SU-DHL-6 (cell line): ENCODE data around the gene CTNND2.

Experiments used
- H2AFZ ChIP-seq: fragments of 200-600 bp; sonication (generic); 2 replicates; pipeline ENCODE4 v1.6.1; 2014; ENCODE audit warnings: low read depth, mild to moderate bottlenecking, moderate library complexity, mixed read lengths, antibody characterized with exemption, low read length; ENCODE audit not compliant: severe bottlenecking
- H3F3A ChIP-seq: fragments of 200-600 bp; shearing (Covaris generic); 2 replicates; pipeline ENCODE4 v1.6.0; 2016; ENCODE audit warnings: antibody characterized with exemption, mild to moderate bottlenecking; ENCODE audit not compliant: insufficient read depth
- H3K27ac ChIP-seq: fragments of 200-600 bp; sonication (generic); 2 replicates; pipeline ENCODE4 v1.5.1; 2016; ENCODE audit warnings: low read depth, mild to moderate bottlenecking, low read length, moderate library complexity, mixed read lengths
- H3K27me3 ChIP-seq: fragments of 200-600 bp; sonication (generic), shearing (Covaris generic); 2 replicates; pipeline ENCODE4 v1.6.0; 2014; ENCODE audit warnings: mild to moderate bottlenecking, low read length
- H3K36me3 ChIP-seq: fragments of 200-600 bp; sonication (generic); 2 replicates; pipeline ENCODE4 v1.6.1; 2014; ENCODE audit warnings: mild to moderate bottlenecking, low read length, mixed read lengths
- H3K4me2 ChIP-seq: fragments of 300-600, 200-600 bp; shearing (Covaris generic), sonication (generic); 2 replicates; pipeline ENCODE4 v1.6.0; 2014; ENCODE audit warnings: low read length, low read depth, mild to moderate bottlenecking; ENCODE audit not compliant: poor library complexity, severe bottlenecking
- H3K4me3 ChIP-seq: fragments of 200-600 bp; sonication (generic); 2 replicates; pipeline ENCODE4 v1.5.1; 2014; ENCODE audit warnings: antibody characterized with exemption, low read length, mild to moderate bottlenecking, mixed read lengths; ENCODE audit not compliant: insufficient read depth, poor library complexity, severe bottlenecking
- H3K79me2 ChIP-seq: fragments of 200-600 bp; sonication (generic); 2 replicates; pipeline ENCODE4 v1.6.1; 2014; ENCODE audit warnings: mild to moderate bottlenecking, low read length, moderate library complexity; ENCODE audit not compliant: insufficient read depth
- H3K9ac ChIP-seq: fragments of 200-600 bp; sonication (generic); 2 replicates; pipeline ENCODE4 v1.7.0; 2014; ENCODE audit warnings: mild to moderate bottlenecking, low read length
- H3K9me2 ChIP-seq: fragments of 200-600 bp; sonication (generic); replicated peaks from 2 replicates; pipeline ENCODE4 v1.6.1; 2014; ENCODE audit warnings: low read length; ENCODE audit not compliant: insufficient read depth
- H3K9me3 ChIP-seq: fragments of 200-600 bp; sonication (generic); 2 replicates; pipeline ENCODE4 v1.6.1; 2014; ENCODE audit warnings: low read length, mixed read lengths; ENCODE audit not compliant: insufficient read depth
- H4K20me1 ChIP-seq: fragments of 200-600 bp; sonication (generic); 2 replicates; pipeline ENCODE4 v1.6.1; 2014; ENCODE audit warnings: low read depth, mild to moderate bottlenecking, antibody characterized with exemption, low read length, moderate library complexity, mixed read lengths
- CTCF ChIP-seq: fragments of 200-600 bp; sonication (generic); IDR thresholded peaks from one replicate; pipeline ENCODE4 v1.5.1; 2017; ENCODE audit warnings: antibody characterized with exemption, mild to moderate bottlenecking, low read length, moderate library complexity; ENCODE audit not compliant: insufficient read depth, poor library complexity, severe bottlenecking
- EZH2phosphoT487 ChIP-seq: fragments of 200-600 bp; sonication (generic), shearing (Covaris generic); conservative IDR thresholded peaks from 2 replicates; pipeline ENCODE4 v1.6.1; 2018; ENCODE audit warnings: mild to moderate bottlenecking, antibody characterized with exemption, low read length, moderate library complexity, mixed read lengths

Gene CTNND2

GRCh38 chr5:11904265-11904906 is at the start of gene CTNND2:
TSS of gene CTNND2 (minus strand) at chr5:11904446. CDS start at chr5:11903853, 593 bp downstream.
- H3K9ac ChIP-seq, result no peak within 1 kb of the TSS

GRCh38 chr5:11946317-11946716 is 42.1 kb upstream of the CTNND2 start:
- TF ChIP-seq EZH2phosphoT487, result no peak
- no peak for TF ChIP-seq CTCF
- no peak overlapping the region for H2AFZ ChIP-seq
- no peak overlapping the region for H3K4me2 ChIP-seq
- no peaks in the 10 kb centered on the region for H3K27me3 ChIP-seq
- H3K9ac ChIP-seq, result no peak overlapping the region
- H3K27ac ChIP-seq, result no peak overlapping the region
- H3K36me3 ChIP-seq, result no peaks in the 10 kb centered on the region
- no peaks in the 10 kb centered on the region for H3K79me2 ChIP-seq
- H3K9me3 ChIP-seq, result no peaks in the 10 kb centered on the region
- no peaks in the 10 kb centered on the region for H4K20me1 ChIP-seq
- no peaks in the 10 kb centered on the region for H3K9me2 ChIP-seq
- no peak overlapping the region for H3K4me3 ChIP-seq
- H3F3A ChIP-seq, result no peaks in the 10 kb centered on the region

More at GRCh38 chr5:11904265-11904906, at the start of gene CTNND2:
- H3K36me3 ChIP-seq, result no peaks in the 10 kb centered on the region
- no peaks in the 10 kb centered on the region for H3F3A ChIP-seq
- no peaks in the 10 kb centered on the region for H3K9me2 ChIP-seq
- no peaks in the 10 kb centered on the region for H3K9me3 ChIP-seq
- TF ChIP-seq EZH2phosphoT487 (no peak), CTCF (no peak)
- H3K79me2 ChIP-seq, result no peaks in the 10 kb centered on the region
- no peak within 1 kb of the TSS for H3K27ac ChIP-seq
- H3K27me3 ChIP-seq, result no peaks in the 10 kb centered on the region
- no peak within 1 kb of the TSS for H3K4me3 ChIP-seq
- H2AFZ ChIP-seq, result no peak within 1 kb of the TSS
- H4K20me1 ChIP-seq, result no peaks in the 10 kb centered on the region
- no peak within 1 kb of the TSS for H3K4me2 ChIP-seq

- H3K36me3 ChIP-seq, result no peaks in the 10 kb centered on the region
- H4K20me1 ChIP-seq, result no peaks in the 10 kb centered on the region
- no peaks in the 10 kb centered on the region for H3F3A ChIP-seq
- TF ChIP-seq EZH2phosphoT487 (no peak), CTCF (no peak)
- no peak overlapping the region for H3K27ac ChIP-seq
- no peaks in the 10 kb centered on the region for H3K9me2 ChIP-seq
- H3K79me2 ChIP-seq, result no peaks in the 10 kb centered on the region
- no peak overlapping the region for H3K4me3 ChIP-seq
- no peaks in the 10 kb centered on the region for H3K9me3 ChIP-seq
- H3K27me3 ChIP-seq, result no peaks in the 10 kb centered on the region
- no peak overlapping the region for H2AFZ ChIP-seq
- H3K4me2 ChIP-seq, result no peak overlapping the region
- H3K9ac ChIP-seq, result no peak overlapping the region
Measured at GRCh38 chr5:11941566-11941965, 37.3 kb upstream of the CTNND2 start.
